ENCODE data around the gene CDKN1C. TPM values are rescaled to one million over a fixed set of nuclear protein-coding genes. Genes with fewer than 3 reads are reported as not detected.

CDKN1C gene
- total RNA-seq, 1 experiment from 2014 or later = 12.9 TPM

DNA sequence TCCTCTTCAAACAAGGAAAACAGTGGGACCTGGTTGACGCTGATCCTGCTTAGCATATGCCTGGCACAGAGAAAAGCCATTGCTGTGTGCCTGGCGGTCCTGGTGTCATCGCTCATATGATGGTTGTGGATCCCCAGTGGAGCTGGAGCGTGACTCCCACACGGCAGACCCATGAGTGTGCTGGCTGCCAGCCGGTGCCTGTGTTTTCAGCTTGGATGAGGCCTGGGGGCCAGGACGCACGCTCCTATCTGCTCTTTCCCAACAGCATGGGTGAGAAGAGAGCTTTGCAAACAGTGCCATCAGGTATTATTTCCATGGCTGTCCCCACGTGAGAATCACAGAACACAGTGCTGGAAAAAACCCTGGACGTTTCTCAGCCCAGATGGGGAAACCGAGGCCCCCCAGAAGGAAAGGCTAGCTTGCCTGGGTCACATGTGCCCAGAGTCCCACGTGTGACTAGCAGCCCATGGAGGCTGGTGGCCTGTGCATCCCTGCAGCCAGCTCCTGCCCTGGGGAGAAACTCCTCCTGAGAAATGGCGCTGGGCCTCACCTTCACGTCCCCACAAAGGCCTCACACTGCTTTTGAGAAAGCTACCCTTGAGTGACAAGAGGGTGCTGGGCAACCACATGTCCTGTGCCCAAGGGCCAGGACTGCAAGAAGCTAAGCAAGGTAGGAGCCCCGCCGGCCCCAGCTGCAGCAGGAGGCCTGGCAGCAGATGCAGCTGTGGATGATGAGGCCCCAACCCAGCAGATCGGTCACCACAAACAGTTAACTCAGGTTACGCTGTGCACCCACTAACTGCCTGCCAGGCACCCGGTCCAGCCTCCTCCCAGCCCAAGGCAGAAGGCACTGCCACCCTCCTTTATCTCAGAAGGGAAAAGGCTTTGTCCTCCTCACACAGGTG is 4.2 kb downstream of the CDKN1C start:
- Histone ChIP-seq H3K4me2 (ENCODE audit: low read length) (no peak overlapping the region), H2AFZ (ENCODE audit: low read length) (no peak overlapping the region), H3K4me1 (ENCODE audit: insufficient read depth, low read length) (peaks cover 5% of the 10 kb centered on the region; the same call in 1 of the 2 replicates), H3K27ac (ENCODE audit: low read length) (no peak overlapping the region), H3K9ac (ENCODE audit: low read length) (no peak overlapping the region), H3K9me3 (ENCODE audit: low read length) (no peaks in the 10 kb centered on the region), H3K36me3 (ENCODE audit: low read depth, low read length) (no peaks in the 10 kb centered on the region), H3K79me2 (ENCODE audit: low read length) (no peaks in the 10 kb centered on the region), H3K4me3 (ENCODE audit: low read length) (no peak overlapping the region), H3F3A (ENCODE audit: low read length, unreplicated experiment) (no peaks in the 10 kb centered on the region), H3K27me3 (ENCODE audit: low read length) (no peaks in the 10 kb centered on the region), H3K9me2 (replicated peaks; ENCODE audit: low read length) (no peaks in the 10 kb centered on the region), H4K20me1 (ENCODE audit: low read length) (no peaks in the 10 kb centered on the region)
- DNase-seq (no peak), ATAC-seq (no peak)
- ChIA-PET POLR2A (ENCODE audit: unreplicated experiment) (no interaction called here), CTCF (no interaction called here)
- no peak for TF ChIP-seq EZH2phosphoT487 (IDR thresholded peaks at IDR 0.05; ENCODE audit: borderline replicate concordance, low read length)
- no peak for TF ChIP-seq EZH2 (IDR thresholded peaks at IDR 0.05; ENCODE audit: low read length, unreplicated experiment)
- TF ChIP-seq CTCF (conservative IDR thresholded peaks at IDR 0.05; ENCODE audit: low read depth, low read length) = no peak
- no TSS peak for BruUV-seq (replicated peaks)
- intact Hi-C loops (cut with micrococcal nuclease) = loop anchor here (10.0 kb wide), 1 partner anchor 457 kb away; no protein-coding TSS in a partner anchor

GRCh38 chr11:2880646-2881045 is 4.9 kb downstream of the CDKN1C start:
- DNase-seq (no peak), ATAC-seq (no peak)
- Histone ChIP-seq H3K9me2 (replicated peaks; ENCODE audit: low read length) (no peaks in the 10 kb centered on the region), H3K4me3 (ENCODE audit: low read length) (no peak overlapping the region), H4K20me1 (ENCODE audit: low read length) (no peaks in the 10 kb centered on the region), H3K4me2 (ENCODE audit: low read length) (no peak overlapping the region), H3K9ac (ENCODE audit: low read length) (no peak overlapping the region), H3K79me2 (ENCODE audit: low read length) (no peaks in the 10 kb centered on the region), H3K4me1 (ENCODE audit: insufficient read depth, low read length) (peaks cover 5% of the 10 kb centered on the region; the same call in 1 of the 2 replicates), H3F3A (ENCODE audit: low read length, unreplicated experiment) (no peaks in the 10 kb centered on the region), H3K36me3 (ENCODE audit: low read depth, low read length) (no peaks in the 10 kb centered on the region), H3K27me3 (ENCODE audit: low read length) (no peaks in the 10 kb centered on the region), H2AFZ (ENCODE audit: low read length) (no peak overlapping the region), H3K9me3 (ENCODE audit: low read length) (no peaks in the 10 kb centered on the region), H3K27ac (ENCODE audit: low read length) (no peak overlapping the region)
- ChIA-PET POLR2A (ENCODE audit: unreplicated experiment) (no interaction called here), CTCF (no interaction called here)
- intact Hi-C loops (cut with micrococcal nuclease) = loop anchor here (10.0 kb wide), 1 partner anchor 456 kb away; no protein-coding TSS in a partner anchor
- BruUV-seq (replicated peaks) = no TSS peak
- TF ChIP-seq CTCF (conservative IDR thresholded peaks at IDR 0.05; ENCODE audit: low read depth, low read length) = no peak
- no peak for TF ChIP-seq EZH2phosphoT487 (IDR thresholded peaks at IDR 0.05; ENCODE audit: borderline replicate concordance, low read length)
- no peak for TF ChIP-seq EZH2 (IDR thresholded peaks at IDR 0.05; ENCODE audit: low read length, unreplicated experiment)

DNA sequence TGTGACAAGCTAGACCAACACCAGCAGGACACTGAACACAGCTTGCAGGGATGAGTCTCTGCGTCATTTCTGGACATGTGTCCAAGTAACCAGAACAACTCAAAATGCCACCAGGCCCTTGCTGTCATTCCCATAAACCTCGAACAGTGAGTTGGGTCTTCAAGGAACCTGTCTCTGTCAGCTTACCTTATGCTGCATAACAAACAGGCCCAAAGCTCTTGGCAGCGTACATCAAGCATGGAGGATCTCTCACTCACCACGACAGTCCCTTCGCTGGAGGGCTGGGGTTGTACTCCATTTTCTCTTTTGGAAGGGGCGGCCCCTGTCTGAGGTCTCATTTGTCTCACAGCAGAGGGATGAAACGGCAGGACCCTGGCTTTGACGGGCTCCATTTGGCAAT is 6.8 kb downstream of the CDKN1C start:
- Histone ChIP-seq H3K9ac (ENCODE audit: low read length) (no peak overlapping the region), H3K4me3 (ENCODE audit: low read length) (no peak overlapping the region), H3K27me3 (ENCODE audit: low read length) (no peaks in the 10 kb centered on the region), H4K20me1 (ENCODE audit: low read length) (no peaks in the 10 kb centered on the region), H3K9me2 (replicated peaks; ENCODE audit: low read length) (no peaks in the 10 kb centered on the region), H3K79me2 (ENCODE audit: low read length) (no peaks in the 10 kb centered on the region), H3F3A (ENCODE audit: low read length, unreplicated experiment) (no peaks in the 10 kb centered on the region), H3K4me1 (ENCODE audit: insufficient read depth, low read length) (no peaks in the 10 kb centered on the region), H3K4me2 (ENCODE audit: low read length) (no peak overlapping the region), H3K9me3 (ENCODE audit: low read length) (no peaks in the 10 kb centered on the region), H3K36me3 (ENCODE audit: low read depth, low read length) (no peaks in the 10 kb centered on the region), H3K27ac (ENCODE audit: low read length) (no peak overlapping the region), H2AFZ (ENCODE audit: low read length) (no peak overlapping the region)
- CTCF ChIA-PET = no interaction called here
- BruUV-seq (replicated peaks) = no TSS peak
- POLR2A ChIA-PET (ENCODE audit: unreplicated experiment) = no interaction called here
- no peak for ATAC-seq
- no peak for TF ChIP-seq CTCF (conservative IDR thresholded peaks at IDR 0.05; ENCODE audit: low read depth, low read length)
- TF ChIP-seq EZH2phosphoT487 (IDR thresholded peaks at IDR 0.05; ENCODE audit: borderline replicate concordance, low read length) = no peak
- TF ChIP-seq EZH2 (IDR thresholded peaks at IDR 0.05; ENCODE audit: low read length, unreplicated experiment) = no peak
- DNase-seq = no peak
- intact Hi-C loops (cut with micrococcal nuclease) = no loop called here
